Mesendoderm (in vitro differentiated cells): ENCODE measurements around the gene CUTC.
"Not testable (repeated sequence)": the region's sequence is repeated elsewhere in the genome, so short reads cannot be mapped to it uniquely, and the experiment has no call there.

Experiments
- DNase-seq: peaks from one replicate; pipeline ENCODE4 v3.0.0; 2013
- H2AK5ac ChIP-seq: 2 replicates; pipeline ENCODE4 v1.6.1; 2013; ENCODE audit warnings: low read length, inconsistent platforms
- H2BK120ac ChIP-seq: 2 replicates; pipeline ENCODE4 v1.6.1; 2013; ENCODE audit warnings: low read depth, mild to moderate bottlenecking, low read length, moderate library complexity, mixed read lengths
- H2BK15ac ChIP-seq: replicated peaks from 2 replicates; pipeline ENCODE4 v1.6.1; 2013; ENCODE audit warnings: low read depth, mild to moderate bottlenecking, moderate library complexity
- H2BK5ac ChIP-seq: 2 replicates; pipeline ENCODE4 v1.6.1; 2013; ENCODE audit warnings: low read length, inconsistent platforms
- H3K18ac ChIP-seq: 2 replicates; pipeline ENCODE4 v1.6.1; 2013; ENCODE audit warnings: mild to moderate bottlenecking, low read length, mixed read lengths
- H3K23ac ChIP-seq: one replicate; pipeline ENCODE4 v1.6.1; 2013; ENCODE audit warnings: low read length
- H3K27ac ChIP-seq: 2 replicates; pipeline ENCODE4 v1.5.1; 2013; ENCODE audit warnings: low read depth, mild to moderate bottlenecking, inconsistent platforms, low read length, moderate library complexity
- H3K27me3 ChIP-seq: 2 replicates; pipeline ENCODE4 v1.6.1; 2013; ENCODE audit warnings: low read length, control low read depth, mild to moderate bottlenecking, inconsistent platforms; ENCODE audit not compliant: insufficient read depth, poor library complexity
- H3K36me3 ChIP-seq: 2 replicates; pipeline ENCODE4 v1.6.1; 2013; ENCODE audit warnings: low read length, inconsistent platforms; ENCODE audit not compliant: control insufficient read depth, insufficient read depth
- H3K4ac ChIP-seq: one replicate; pipeline ENCODE4 v1.6.1; 2013; ENCODE audit warnings: low read depth, mild to moderate bottlenecking, low read length, moderate library complexity
- H3K4me1 ChIP-seq: 2 replicates; pipeline ENCODE4 v1.6.1; 2013; ENCODE audit warnings: low read depth, low read length, inconsistent platforms; ENCODE audit not compliant: control insufficient read depth
- H3K4me2 ChIP-seq: 2 replicates; pipeline ENCODE4 v1.6.1; 2013; ENCODE audit warnings: low read length
- H3K4me3 ChIP-seq: 2 replicates; pipeline ENCODE4 v1.5.1; 2013; ENCODE audit warnings: mild to moderate bottlenecking, low read length
- H3K56ac ChIP-seq: one replicate; pipeline ENCODE4 v1.6.1; 2013; ENCODE audit warnings: low read length
- H3K79me1 ChIP-seq: 2 replicates; pipeline ENCODE4 v1.6.1; 2013; ENCODE audit warnings: low read length, inconsistent platforms
- H3K79me2 ChIP-seq: 2 replicates; pipeline ENCODE4 v1.6.1; 2013; ENCODE audit warnings: mild to moderate bottlenecking, low read length; ENCODE audit not compliant: control insufficient read depth, insufficient read depth
- H3K9ac ChIP-seq: 2 replicates; pipeline ENCODE4 v1.6.1; 2013; ENCODE audit warnings: low read length, inconsistent platforms
- H4K5ac ChIP-seq: one replicate; pipeline ENCODE4 v1.6.1; 2013; ENCODE audit warnings: low read length
- H4K8ac ChIP-seq: one replicate; pipeline ENCODE4 v1.6.1; 2013; ENCODE audit warnings: low read depth, mild to moderate bottlenecking, control low read depth, low read length, moderate library complexity
- WGBS: extraction: QIAGEN DNeasy Blood & Tissue Kit; methylation state at CpG from one replicate; pipeline ENCODE4 v1.1.7; 2013; ENCODE audit warnings: low lambda C conversion rate, missing lambda C conversion rate; ENCODE audit not compliant: insufficient coverage; ENCODE audit errors: extremely low coverage; 5-methylcytosine and 5-hydroxymethylcytosine counted together

CUTC gene

DNA sequence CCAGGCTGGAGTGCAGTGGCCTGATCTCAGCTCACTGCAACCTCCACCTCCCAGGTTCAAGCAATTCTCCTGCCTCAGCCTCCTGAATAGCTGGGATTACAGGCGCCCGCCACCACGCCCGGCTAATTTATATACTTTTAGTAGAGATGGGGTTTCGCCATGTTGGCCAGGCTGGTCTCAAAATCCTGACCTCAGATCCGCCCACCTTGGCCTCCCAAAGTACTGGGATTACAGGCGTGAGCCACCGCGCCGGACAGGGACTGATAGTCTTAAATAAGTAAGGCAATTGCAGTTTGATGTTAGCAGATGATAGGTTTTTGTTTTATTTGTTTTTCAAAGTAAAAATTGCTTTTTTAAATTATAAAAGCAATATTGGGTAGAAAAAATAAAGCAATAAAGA lies 2.1 kb downstream of the CUTC start:
- H3K4ac ChIP-seq, DNase-seq, H3K23ac ChIP-seq, H3K4me2 ChIP-seq, H3K4me3 ChIP-seq, H3K27me3 ChIP-seq, H2BK5ac ChIP-seq, H4K8ac ChIP-seq, H3K36me3 ChIP-seq, H3K56ac ChIP-seq, H3K79me2 ChIP-seq, H2BK120ac ChIP-seq, H4K5ac ChIP-seq, H3K4me1 ChIP-seq, H2AK5ac ChIP-seq, H3K9ac ChIP-seq, H3K27ac ChIP-seq, H3K18ac ChIP-seq, H2BK15ac ChIP-seq, H3K79me1 ChIP-seq: not testable (repeated sequence)
- WGBS: no CpG with 5 or more reads among the region's 10 CpGs

DNA sequence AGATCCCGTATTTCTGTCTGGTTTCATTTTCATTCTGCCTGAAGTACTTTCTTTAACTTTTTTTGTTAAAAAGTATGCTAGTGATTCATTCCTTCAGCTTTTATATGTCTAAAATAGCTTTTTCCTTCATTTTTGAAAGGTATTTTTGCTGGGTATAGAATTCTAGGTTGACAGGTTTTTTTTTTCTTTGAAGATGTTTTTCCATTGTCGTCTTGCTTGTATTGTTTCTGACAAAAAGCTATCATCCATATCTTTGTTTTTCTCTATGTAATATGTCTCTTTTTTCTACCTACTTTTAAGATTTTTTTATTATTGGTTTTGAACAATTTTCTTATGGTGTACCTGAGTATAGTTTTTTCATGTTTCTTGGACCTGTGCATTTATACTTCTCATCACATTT lies 8.2 kb downstream of the CUTC start:
- Histone ChIP-seq H3K56ac (no peak overlapping the region), H3K23ac (no peak overlapping the region), H2AK5ac (no peak overlapping the region), H2BK15ac (no peak overlapping the region), H3K79me1 (peaks cover 1% of the 10 kb centered on the region), H3K4me1 (no peaks in the 10 kb centered on the region), H3K18ac (no peak overlapping the region), H2BK5ac (no peak overlapping the region), H3K27ac (no peak overlapping the region), H3K79me2 (no peaks in the 10 kb centered on the region), H4K5ac (no peak overlapping the region), H4K8ac (no peak overlapping the region), H3K9ac (no peak overlapping the region), H2BK120ac (no peak overlapping the region), H3K27me3 (no peaks in the 10 kb centered on the region), H3K36me3 (peaks cover 4% of the 10 kb centered on the region), H3K4me2 (no peak overlapping the region), H3K4me3 (no peak overlapping the region), H3K4ac (no peak overlapping the region)
- DNase-seq: no peak
- WGBS: no CpG with 5 or more reads among the region's 2 CpGs

GRCh38 chr10:99740933-99741559 lies 9.0 kb downstream of the CUTC start:
- no peak overlapping the region for H2BK15ac ChIP-seq
- H3K23ac ChIP-seq: no peak overlapping the region
- no peak overlapping the region for H3K4me2 ChIP-seq
- no peaks in the 10 kb centered on the region for H3K4me1 ChIP-seq
- H3K4me3 ChIP-seq: no peak overlapping the region
- no peak overlapping the region for H2BK5ac ChIP-seq
- H3K79me2 ChIP-seq: no peaks in the 10 kb centered on the region
- no peak for DNase-seq
- peaks cover 4% of the 10 kb centered on the region for H3K36me3 ChIP-seq
- no peak overlapping the region for H3K27ac ChIP-seq
- H3K79me1 ChIP-seq: peaks cover 1% of the 10 kb centered on the region
- H2AK5ac ChIP-seq: no peak overlapping the region
- H3K27me3 ChIP-seq: no peaks in the 10 kb centered on the region
- H2BK120ac ChIP-seq: no peak overlapping the region
- no peak overlapping the region for H3K4ac ChIP-seq
- H3K18ac ChIP-seq: no peak overlapping the region
- no peak overlapping the region for H4K5ac ChIP-seq
- WGBS: no CpG with 5 or more reads among the region's 3 CpGs
- no peak overlapping the region for H4K8ac ChIP-seq
- H3K56ac ChIP-seq: no peak overlapping the region
- no peak overlapping the region for H3K9ac ChIP-seq

DNA sequence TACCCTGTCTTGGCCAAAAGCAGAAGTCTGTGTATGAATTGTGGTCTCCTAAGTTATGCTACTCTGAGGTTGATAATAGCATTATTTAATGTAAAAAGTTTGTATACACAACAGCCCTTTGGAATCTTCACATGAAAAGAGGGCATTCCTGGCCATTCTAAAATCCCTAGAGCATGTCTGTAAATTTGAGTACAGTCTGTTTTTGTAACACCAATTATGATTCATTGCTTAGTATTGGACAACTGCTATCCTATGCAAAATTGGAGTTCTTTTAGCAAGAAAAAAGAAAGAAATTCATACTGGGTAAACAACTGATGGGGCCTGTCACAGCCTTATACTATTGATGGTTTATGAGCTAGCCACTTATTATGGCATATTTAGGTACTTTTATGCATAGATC lies 10.2 kb downstream of the CUTC start:
- H3K23ac ChIP-seq: no peak overlapping the region
- H3K4me2 ChIP-seq: no peak overlapping the region
- no peak overlapping the region for H3K27ac ChIP-seq
- H3K4me3 ChIP-seq: no peak overlapping the region
- no peak overlapping the region for H3K4ac ChIP-seq
- no peak overlapping the region for H2BK5ac ChIP-seq
- no peak overlapping the region for H4K8ac ChIP-seq
- DNase-seq: no peak
- H2AK5ac ChIP-seq: no peak overlapping the region
- H4K5ac ChIP-seq: no peak overlapping the region
- no peak overlapping the region for H2BK120ac ChIP-seq
- no peaks in the 10 kb centered on the region for H3K79me2 ChIP-seq
- H3K56ac ChIP-seq: no peak overlapping the region
- no peak overlapping the region for H3K9ac ChIP-seq
- H3K27me3 ChIP-seq: no peaks in the 10 kb centered on the region
- no peak overlapping the region for H3K18ac ChIP-seq
- no peaks in the 10 kb centered on the region for H3K4me1 ChIP-seq
- H2BK15ac ChIP-seq: no peak overlapping the region
- H3K79me1 ChIP-seq: peaks cover 1% of the 10 kb centered on the region
- peaks cover 4% of the 10 kb centered on the region for H3K36me3 ChIP-seq

GRCh38 chr10:99742701-99743100 lies 10.7 kb downstream of the CUTC start:
- H3K36me3 ChIP-seq: peaks cover 4% of the 10 kb centered on the region
- H3K79me1 ChIP-seq: peaks cover 1% of the 10 kb centered on the region
- H3K4me1 ChIP-seq: no peaks in the 10 kb centered on the region
- no peak overlapping the region for H3K27ac ChIP-seq
- no peak for DNase-seq
- no peak overlapping the region for H4K5ac ChIP-seq
- no peak overlapping the region for H4K8ac ChIP-seq
- no peak overlapping the region for H2BK5ac ChIP-seq
- H3K23ac ChIP-seq: no peak overlapping the region
- H3K56ac ChIP-seq: no peak overlapping the region
- no peak overlapping the region for H2BK120ac ChIP-seq
- H3K4me3 ChIP-seq: no peak overlapping the region
- no peak overlapping the region for H3K4ac ChIP-seq
- H3K18ac ChIP-seq: no peak overlapping the region
- no peak overlapping the region for H3K4me2 ChIP-seq
- no peaks in the 10 kb centered on the region for H3K79me2 ChIP-seq
- no CpG with 5 or more reads among the region's 2 CpGs for WGBS
- H2BK15ac ChIP-seq: no peak overlapping the region
- H2AK5ac ChIP-seq: no peak overlapping the region
- no peaks in the 10 kb centered on the region for H3K27me3 ChIP-seq
- no peak overlapping the region for H3K9ac ChIP-seq

DNA sequence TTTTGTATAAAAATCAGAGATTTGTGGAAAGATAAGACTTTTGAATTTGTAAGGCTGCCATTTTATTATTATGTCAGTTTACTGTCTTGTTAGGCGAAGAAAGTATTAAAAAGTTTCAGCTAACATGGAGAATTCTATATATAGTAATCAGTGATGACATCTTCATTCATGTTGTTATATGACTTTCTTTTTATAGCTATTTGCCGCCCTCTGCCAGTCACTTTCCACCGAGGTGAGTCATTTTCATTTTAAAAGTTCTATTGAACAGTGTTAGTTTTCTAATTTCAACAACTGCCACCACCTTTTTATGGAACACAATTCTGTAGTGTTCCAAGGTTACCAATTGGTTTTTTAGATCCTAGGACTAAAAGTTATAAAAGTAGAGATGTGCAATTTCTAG lies 11.8 kb downstream of the CUTC start:
- H2AK5ac ChIP-seq: no peak overlapping the region
- no peak overlapping the region for H4K5ac ChIP-seq
- no peaks in the 10 kb centered on the region for H3K79me2 ChIP-seq
- no peak for DNase-seq
- no CpG with 5 or more reads among the region's 3 CpGs for WGBS
- no peak overlapping the region for H2BK120ac ChIP-seq
- H3K23ac ChIP-seq: no peak overlapping the region
- peaks cover 1% of the 10 kb centered on the region for H3K79me1 ChIP-seq
- H3K4me1 ChIP-seq: no peaks in the 10 kb centered on the region
- H2BK15ac ChIP-seq: no peak overlapping the region
- no peak overlapping the region for H3K9ac ChIP-seq
- H3K36me3 ChIP-seq: peaks cover 4% of the 10 kb centered on the region
- H2BK5ac ChIP-seq: no peak overlapping the region
- H3K4me2 ChIP-seq: no peak overlapping the region
- no peak overlapping the region for H3K56ac ChIP-seq
- no peak overlapping the region for H3K18ac ChIP-seq
- no peak overlapping the region for H4K8ac ChIP-seq
- H3K27ac ChIP-seq: no peak overlapping the region
- no peak overlapping the region for H3K4ac ChIP-seq
- H3K27me3 ChIP-seq: no peaks in the 10 kb centered on the region
- H3K4me3 ChIP-seq: no peak overlapping the region
